Prostate gland (tissue), 2 donors: ENCODE results near the gene RARRES2.

ENCODE experiments used
- CTCF ChIP-seq, 4 experiments: fragments of 200-600 bp in 2 of 4; fragments of 450-650 bp in 2 of 4; sonication (generic) in 2 of 4; IDR thresholded peaks; 1 replicate in 3 of 4; 2 replicates in 1 of 4; pipeline ENCODE4 v1.5.1; 2016 to 2019; ENCODE audit warnings: antibody characterized with exemption in 4 of 4, mild to moderate bottlenecking in 2 of 4, moderate library complexity in 2 of 4
- POLR2A ChIP-seq: fragments of 450-650 bp; IDR thresholded peaks from one replicate; pipeline ENCODE4 v1.6.1; 2016; ENCODE audit warnings: antibody characterized with exemption, mild to moderate bottlenecking
- POLR2AphosphoS5 ChIP-seq: sonication (generic); formaldehyde crosslinking; IDR thresholded peaks from one replicate; pipeline ENCODE4 v1.6.1; 2017; ENCODE audit warnings: antibody characterized with exemption

- TF ChIP-seq POLR2A (no peak), CTCF (IDR thresholded peaks at IDR 0.05) (no peak), POLR2AphosphoS5 (no peak)
Measured at GRCh38 chr7:150341263-150342120, at the start of gene RARRES2.
